Measurements from ENCODE around the gene DNAJC2.
"Not testable (repeated sequence)": the region's sequence is repeated elsewhere in the genome, so short reads cannot be mapped to it uniquely, and the experiment has no call there.

DNAJC2 gene

DNA sequence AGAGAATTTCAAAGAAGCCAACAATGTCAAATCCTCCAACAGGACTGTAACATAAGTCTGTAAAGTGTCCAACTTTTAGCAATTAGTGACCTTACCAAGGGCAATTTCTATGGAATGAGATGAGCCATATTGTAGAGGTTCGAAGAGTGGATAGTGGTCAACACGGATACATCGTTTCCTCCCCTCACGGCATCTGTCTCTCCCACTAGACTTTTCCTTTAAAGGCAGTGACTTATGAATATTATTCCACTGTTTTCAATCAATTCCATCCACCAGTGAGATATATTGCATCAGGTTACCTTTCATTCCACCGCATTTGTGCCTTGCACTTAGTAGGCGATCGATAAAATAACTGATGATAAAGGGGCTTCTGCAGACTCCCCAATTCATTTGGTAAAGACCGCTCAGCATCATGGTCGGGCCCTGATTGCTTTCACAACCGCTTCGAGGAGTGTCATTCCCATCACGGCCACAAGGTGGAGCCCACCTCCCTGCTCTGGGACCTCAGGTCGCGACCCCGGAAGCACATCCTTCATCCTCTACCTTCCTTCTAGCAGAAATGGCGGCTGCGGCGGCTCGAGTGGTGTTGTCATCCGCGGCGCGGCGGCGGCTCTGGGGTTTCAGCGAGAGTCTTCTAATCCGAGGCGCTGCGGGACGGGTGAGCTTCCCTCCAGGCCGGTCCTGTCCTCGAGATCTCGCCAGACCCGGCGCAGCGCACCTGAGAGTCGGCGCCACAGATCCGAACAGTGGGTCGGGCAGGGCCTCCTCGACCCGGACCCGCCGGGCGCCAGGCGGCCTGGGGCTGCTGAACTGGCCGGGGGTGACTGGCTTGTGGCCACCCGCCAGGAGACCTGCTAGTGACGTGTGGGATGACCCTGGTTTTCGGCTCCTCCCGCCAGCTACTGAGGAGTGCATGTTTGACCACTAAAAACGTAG, 47.4 kb downstream of the DNAJC2 start, which contains the start of gene PMPCB:
Gene PMPCB, plus strand, starts transcription at position 535 of the 936 bp plus-strand sequence. Its CDS starts 25 bp downstream, at position 560.
- WGBS (ENCODE audit: insufficient coverage, insufficient read length): no CpG with 5 or more reads among the region's 52 CpGs
- H3K27me3 ChIP-seq (ENCODE audit: control insufficient read depth, insufficient read depth, low read length): no peaks in the 10 kb centered on the region
- H3K27ac ChIP-seq (ENCODE audit: low read length): no peak within 1 kb of the TSS
- no peaks in the 10 kb centered on the region for H3K9me3 ChIP-seq (ENCODE audit: control insufficient read depth, insufficient read depth, low read length)
- peaks cover 2% of the 10 kb centered on the region; the same call in 1 of the 2 replicates for H3K36me3 ChIP-seq (ENCODE audit: control insufficient read depth, insufficient read depth, low read length)
- DNase-seq (ENCODE audit: low read depth, low spot score): peak; percentile 90
- H3K4me1 ChIP-seq (ENCODE audit: control insufficient read depth, insufficient read depth, low read length): no peaks in the 10 kb centered on the region
- peak within 1 kb of the TSS; percentile 81 for H3K4me3 ChIP-seq (ENCODE audit: low read length)

DNA sequence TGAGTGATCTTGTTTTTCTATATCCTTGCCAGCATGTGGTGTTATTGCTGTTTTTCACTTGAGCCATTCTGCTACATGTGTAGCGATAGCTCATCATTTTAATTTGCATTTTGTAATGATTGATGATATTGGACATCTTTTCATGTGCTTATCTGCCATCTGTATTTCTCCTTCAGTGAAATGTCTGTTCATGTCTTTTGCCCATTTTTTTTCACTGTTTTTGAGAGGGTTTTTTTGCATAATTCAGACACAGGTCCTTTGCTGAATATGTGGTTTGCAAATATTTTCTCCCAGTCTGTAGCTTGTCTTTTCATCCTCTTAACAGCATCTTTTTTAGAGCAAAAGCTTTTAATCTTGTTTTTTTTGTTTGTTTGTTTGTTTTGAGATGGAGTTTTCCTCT, 51.0 kb downstream of the DNAJC2 start:
- H3K36me3 ChIP-seq (ENCODE audit: control insufficient read depth, insufficient read depth, low read length): no peaks in the 10 kb centered on the region
- WGBS (ENCODE audit: insufficient coverage, insufficient read length): no CpG with 5 or more reads among the region's 1 CpG

DNA sequence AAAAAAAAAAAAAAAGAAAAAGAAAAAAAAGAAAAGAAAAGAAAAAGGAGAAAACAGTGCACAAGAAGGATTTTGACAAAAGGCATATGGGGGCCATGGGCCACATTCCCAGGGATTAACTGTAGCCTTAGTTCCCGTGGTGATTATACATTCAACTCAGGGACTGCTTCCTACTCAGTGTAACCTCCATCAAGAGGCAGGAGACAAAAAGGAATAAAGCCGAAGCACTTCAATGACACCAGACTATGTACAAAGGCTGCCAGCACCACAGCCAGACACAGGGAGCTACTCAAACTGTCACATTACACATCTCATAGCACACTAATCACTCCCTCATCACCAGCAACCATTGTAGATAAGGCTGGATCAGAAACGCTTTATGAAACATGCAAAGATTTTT, 52.4 kb downstream of the DNAJC2 start:
- Histone ChIP-seq H3K27me3 (ENCODE audit: control insufficient read depth, insufficient read depth, low read length) (no peaks in the 10 kb centered on the region), H3K9me3 (ENCODE audit: control insufficient read depth, insufficient read depth, low read length) (no peaks in the 10 kb centered on the region), H3K36me3 (ENCODE audit: control insufficient read depth, insufficient read depth, low read length) (no peaks in the 10 kb centered on the region), H3K4me3 (ENCODE audit: low read length) (no peak overlapping the region), H3K27ac (ENCODE audit: low read length) (no peak overlapping the region), H3K4me1 (ENCODE audit: control insufficient read depth, insufficient read depth, low read length) (no peaks in the 10 kb centered on the region)
- WGBS (ENCODE audit: insufficient coverage, insufficient read length): no CpG with 5 or more reads among the region's 3 CpGs
- DNase-seq (ENCODE audit: low read depth, low spot score): no peak

More for the DNA sequence above, 51.0 kb downstream of the DNAJC2 start:
- Histone ChIP-seq H3K4me1 (ENCODE audit: control insufficient read depth, insufficient read depth, low read length) (no peaks in the 10 kb centered on the region), H3K4me3 (ENCODE audit: low read length) (no peak overlapping the region), H3K27me3 (ENCODE audit: control insufficient read depth, insufficient read depth, low read length) (no peaks in the 10 kb centered on the region), H3K9me3 (ENCODE audit: control insufficient read depth, insufficient read depth, low read length) (no peaks in the 10 kb centered on the region), H3K27ac (ENCODE audit: low read length) (no peak overlapping the region)
- no peak for DNase-seq (ENCODE audit: low read depth, low spot score)

DNA sequence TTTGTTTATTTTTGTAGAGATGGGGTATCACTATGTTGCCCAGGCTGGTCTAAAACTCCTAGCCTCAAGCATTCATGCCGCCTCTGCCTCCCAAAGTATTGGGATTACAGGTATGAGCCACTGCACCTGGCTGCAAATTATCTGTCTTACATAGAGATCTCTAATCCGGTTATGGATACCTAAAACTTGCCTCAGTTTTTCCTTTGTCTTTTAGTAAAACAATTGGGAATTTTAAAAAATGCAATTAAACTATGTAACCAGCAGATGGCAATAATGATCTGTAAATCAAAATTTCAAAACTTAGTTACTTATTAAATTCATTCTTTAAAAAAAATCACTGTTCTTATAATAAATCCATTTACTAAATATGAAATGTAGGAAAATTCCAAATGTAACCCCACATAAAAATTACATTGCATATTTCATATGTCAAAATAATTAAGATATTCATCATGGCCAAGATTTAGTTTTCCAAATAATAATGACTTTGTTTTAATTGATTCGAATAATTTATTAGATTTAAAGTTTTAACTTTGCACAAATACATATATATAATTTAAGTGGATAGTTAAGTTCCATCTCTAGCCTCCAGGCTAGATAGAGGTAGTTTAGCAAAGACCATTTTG, 61.7 kb downstream of the DNAJC2 start:
- H3K27ac ChIP-seq (ENCODE audit: low read length); H3K27me3 ChIP-seq (ENCODE audit: control insufficient read depth, insufficient read depth, low read length); H3K4me3 ChIP-seq (ENCODE audit: low read length); H3K36me3 ChIP-seq (ENCODE audit: control insufficient read depth, insufficient read depth, low read length); DNase-seq (ENCODE audit: low read depth, low spot score); H3K4me1 ChIP-seq (ENCODE audit: control insufficient read depth, insufficient read depth, low read length); H3K9me3 ChIP-seq (ENCODE audit: control insufficient read depth, insufficient read depth, low read length): not testable (repeated sequence)
- WGBS (ENCODE audit: insufficient coverage, insufficient read length): no CpG with 5 or more reads among the region's 3 CpGs

DNA sequence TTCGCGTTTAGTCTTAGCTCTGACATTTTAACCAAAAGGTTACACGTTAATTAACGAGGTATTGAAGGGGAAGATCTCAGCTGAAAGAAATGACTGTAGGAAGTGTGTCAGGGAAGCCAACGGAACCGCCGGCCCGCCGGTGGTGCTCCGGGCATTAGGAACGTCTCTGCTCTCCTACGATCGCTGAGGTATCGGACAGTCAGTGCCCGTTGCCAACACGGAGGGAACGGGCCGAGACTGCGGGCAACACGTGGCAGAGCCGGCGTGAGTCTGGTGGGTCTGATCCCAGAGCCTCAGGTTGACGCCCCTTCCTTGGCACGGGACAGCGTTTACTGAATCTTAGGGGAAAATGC, 63.8 kb downstream of the DNAJC2 start:
- not testable (repeated sequence) for H3K27ac ChIP-seq (ENCODE audit: low read length); H3K4me1 ChIP-seq (ENCODE audit: control insufficient read depth, insufficient read depth, low read length); H3K9me3 ChIP-seq (ENCODE audit: control insufficient read depth, insufficient read depth, low read length); DNase-seq (ENCODE audit: low read depth, low spot score); H3K36me3 ChIP-seq (ENCODE audit: control insufficient read depth, insufficient read depth, low read length); H3K27me3 ChIP-seq (ENCODE audit: control insufficient read depth, insufficient read depth, low read length)
- WGBS (ENCODE audit: insufficient coverage, insufficient read length): no CpG with 5 or more reads among the region's 25 CpGs
- H3K4me3 ChIP-seq (ENCODE audit: low read length): peak overlapping the region; percentile 34; the same call in 1 of the 2 replicates

DNA sequence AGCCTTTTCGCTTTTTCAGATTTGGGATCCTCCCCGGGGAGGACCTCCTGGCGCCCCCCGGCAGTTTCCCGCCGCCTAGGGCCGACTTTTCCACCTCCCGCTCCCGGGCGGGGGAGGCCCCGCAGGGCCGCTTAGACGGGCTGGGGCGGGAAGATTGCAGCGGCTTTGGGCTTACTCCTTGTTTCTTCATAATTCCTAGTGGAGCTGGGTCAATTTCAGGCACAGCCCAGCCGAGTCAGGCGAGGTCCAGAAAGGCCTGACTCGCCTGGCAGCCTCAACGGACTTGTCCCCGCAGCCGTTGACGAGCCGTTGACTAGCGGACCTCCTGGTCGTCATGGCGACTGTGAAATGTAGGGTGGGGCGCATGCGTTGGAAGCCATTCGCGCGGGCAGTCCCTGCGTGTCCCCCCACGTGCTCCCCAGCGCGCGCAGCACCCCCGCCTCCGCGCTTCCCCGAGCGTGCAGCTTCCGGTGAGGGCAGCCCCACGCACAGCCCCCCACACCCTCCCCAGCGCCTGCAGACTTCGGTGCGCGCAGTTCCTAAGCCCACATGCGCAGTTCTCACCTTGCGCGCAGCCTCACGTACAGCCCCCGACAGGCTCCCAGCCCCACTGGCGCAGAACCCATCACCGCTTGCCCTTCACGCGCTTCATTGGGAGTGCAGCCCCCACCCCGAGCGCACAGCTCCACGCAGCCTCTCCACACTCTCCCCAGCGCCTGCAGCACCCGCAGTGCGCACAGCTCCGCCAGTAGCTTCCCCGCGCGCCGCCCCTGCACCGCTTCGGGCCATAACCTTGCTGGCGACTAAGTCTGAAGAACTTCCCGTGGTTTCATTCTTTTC, 64.4 kb downstream of the DNAJC2 start:
- H3K9me3 ChIP-seq (ENCODE audit: control insufficient read depth, insufficient read depth, low read length); H3K4me1 ChIP-seq (ENCODE audit: control insufficient read depth, insufficient read depth, low read length); H3K27me3 ChIP-seq (ENCODE audit: control insufficient read depth, insufficient read depth, low read length); DNase-seq (ENCODE audit: low read depth, low spot score); H3K27ac ChIP-seq (ENCODE audit: low read length); H3K36me3 ChIP-seq (ENCODE audit: control insufficient read depth, insufficient read depth, low read length): not testable (repeated sequence)
- WGBS (ENCODE audit: insufficient coverage, insufficient read length): no CpG with 5 or more reads among the region's 71 CpGs
- peak overlapping the region; percentile 34; the same call in 1 of the 2 replicates for H3K4me3 ChIP-seq (ENCODE audit: low read length)

DNA sequence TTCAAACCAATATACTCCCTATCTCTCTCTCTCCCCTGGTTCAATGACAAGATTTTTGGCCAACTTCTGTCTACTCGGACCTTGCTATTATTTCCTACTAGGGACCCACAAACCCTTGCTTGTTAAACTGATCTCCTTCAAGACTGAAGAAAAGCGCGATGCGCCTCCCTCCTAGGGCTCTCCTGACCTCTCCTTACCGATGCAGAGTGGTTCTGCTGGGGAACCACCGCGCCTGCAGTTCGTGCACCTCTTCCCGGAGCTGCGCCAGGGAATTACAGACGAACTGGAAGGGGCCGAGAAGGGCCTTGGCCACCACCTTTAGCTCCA, 65.0 kb downstream of the DNAJC2 start:
- no CpG with 5 or more reads among the region's 12 CpGs for WGBS (ENCODE audit: insufficient coverage, insufficient read length)
- not testable (repeated sequence) for H3K9me3 ChIP-seq (ENCODE audit: control insufficient read depth, insufficient read depth, low read length); DNase-seq (ENCODE audit: low read depth, low spot score); H3K36me3 ChIP-seq (ENCODE audit: control insufficient read depth, insufficient read depth, low read length); H3K27me3 ChIP-seq (ENCODE audit: control insufficient read depth, insufficient read depth, low read length); H3K4me1 ChIP-seq (ENCODE audit: control insufficient read depth, insufficient read depth, low read length); H3K27ac ChIP-seq (ENCODE audit: low read length)
- H3K4me3 ChIP-seq (ENCODE audit: low read length): peak overlapping the region; percentile 34; the same call in 1 of the 2 replicates

DNA sequence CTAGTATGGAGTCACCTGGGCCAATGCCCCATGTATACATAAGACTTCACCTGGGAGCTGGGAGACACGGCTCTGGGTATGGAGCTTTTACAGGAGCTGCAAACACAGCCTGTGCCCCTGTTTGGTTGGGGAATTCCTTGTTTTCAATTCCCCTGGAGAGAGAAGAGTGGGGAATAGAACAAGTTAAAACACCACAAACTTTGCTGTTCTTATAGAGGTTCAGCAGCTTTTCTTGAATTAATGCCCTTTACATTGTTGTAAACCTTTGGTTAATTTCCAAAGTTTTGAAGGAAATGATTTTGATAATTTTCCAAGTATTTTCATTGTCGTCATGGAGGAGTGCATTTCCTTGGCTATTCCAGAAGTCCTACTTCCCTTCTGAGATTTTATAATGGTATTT, 66.4 kb downstream of the DNAJC2 start:
- H3K27ac ChIP-seq (ENCODE audit: low read length); H3K4me3 ChIP-seq (ENCODE audit: low read length); H3K36me3 ChIP-seq (ENCODE audit: control insufficient read depth, insufficient read depth, low read length); H3K4me1 ChIP-seq (ENCODE audit: control insufficient read depth, insufficient read depth, low read length); H3K9me3 ChIP-seq (ENCODE audit: control insufficient read depth, insufficient read depth, low read length); DNase-seq (ENCODE audit: low read depth, low spot score); H3K27me3 ChIP-seq (ENCODE audit: control insufficient read depth, insufficient read depth, low read length): not testable (repeated sequence)
- WGBS (ENCODE audit: insufficient coverage, insufficient read length): no CpG with 5 or more reads among the region's 2 CpGs

DNA sequence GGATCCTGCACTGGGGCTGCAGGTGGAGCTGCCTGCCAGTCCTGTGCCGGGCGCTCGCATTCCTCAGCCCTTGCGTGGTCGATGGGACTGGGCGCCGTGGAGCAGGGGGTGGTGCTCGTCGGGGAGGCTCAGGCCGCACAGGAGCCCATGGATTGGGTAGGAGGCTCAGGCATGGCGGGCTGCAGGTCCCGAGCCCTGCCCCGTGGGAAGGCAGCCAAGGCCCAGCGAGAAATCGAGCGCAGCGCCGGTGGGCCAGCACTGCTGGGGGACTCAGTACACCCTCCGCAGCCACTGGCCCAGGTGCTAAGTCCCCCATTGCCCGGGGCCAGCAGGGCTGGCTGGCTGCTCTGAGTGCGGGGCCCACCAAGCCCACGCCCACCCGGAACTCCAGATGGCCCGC, 69.7 kb downstream of the DNAJC2 start:
- H3K4me3 ChIP-seq (ENCODE audit: low read length); H3K36me3 ChIP-seq (ENCODE audit: control insufficient read depth, insufficient read depth, low read length); H3K27ac ChIP-seq (ENCODE audit: low read length); H3K27me3 ChIP-seq (ENCODE audit: control insufficient read depth, insufficient read depth, low read length); H3K9me3 ChIP-seq (ENCODE audit: control insufficient read depth, insufficient read depth, low read length); DNase-seq (ENCODE audit: low read depth, low spot score); H3K4me1 ChIP-seq (ENCODE audit: control insufficient read depth, insufficient read depth, low read length): not testable (repeated sequence)
- WGBS (ENCODE audit: insufficient coverage, insufficient read length): no CpG with 5 or more reads among the region's 24 CpGs

DNA sequence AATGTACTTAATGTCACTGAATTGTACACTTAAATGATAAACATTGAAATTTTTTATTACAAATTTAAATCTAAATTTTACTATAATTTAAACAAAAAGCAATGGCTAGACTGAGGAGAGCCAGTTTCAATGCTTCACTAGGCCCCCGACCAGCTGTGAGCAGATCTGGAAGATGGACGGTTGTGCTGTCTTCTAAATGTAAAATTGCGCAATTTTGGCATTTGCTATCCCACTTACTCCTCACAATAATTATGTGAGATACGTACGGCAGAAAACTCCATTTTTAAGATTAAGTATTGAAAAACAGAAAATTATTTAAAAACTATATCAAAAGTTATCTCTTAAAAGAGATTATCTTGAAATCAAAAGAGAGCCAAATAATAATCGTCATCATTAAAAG, 71.2 kb downstream of the DNAJC2 start:
- not testable (repeated sequence) for H3K36me3 ChIP-seq (ENCODE audit: control insufficient read depth, insufficient read depth, low read length); H3K4me3 ChIP-seq (ENCODE audit: low read length); H3K4me1 ChIP-seq (ENCODE audit: control insufficient read depth, insufficient read depth, low read length); DNase-seq (ENCODE audit: low read depth, low spot score); H3K9me3 ChIP-seq (ENCODE audit: control insufficient read depth, insufficient read depth, low read length); H3K27ac ChIP-seq (ENCODE audit: low read length); H3K27me3 ChIP-seq (ENCODE audit: control insufficient read depth, insufficient read depth, low read length)
- no CpG with 5 or more reads among the region's 6 CpGs for WGBS (ENCODE audit: insufficient coverage, insufficient read length)

Data from iPS DF 6.9 (cell line).